ENCODE measurements around the gene SMC3.

The SMC3 gene

DNA sequence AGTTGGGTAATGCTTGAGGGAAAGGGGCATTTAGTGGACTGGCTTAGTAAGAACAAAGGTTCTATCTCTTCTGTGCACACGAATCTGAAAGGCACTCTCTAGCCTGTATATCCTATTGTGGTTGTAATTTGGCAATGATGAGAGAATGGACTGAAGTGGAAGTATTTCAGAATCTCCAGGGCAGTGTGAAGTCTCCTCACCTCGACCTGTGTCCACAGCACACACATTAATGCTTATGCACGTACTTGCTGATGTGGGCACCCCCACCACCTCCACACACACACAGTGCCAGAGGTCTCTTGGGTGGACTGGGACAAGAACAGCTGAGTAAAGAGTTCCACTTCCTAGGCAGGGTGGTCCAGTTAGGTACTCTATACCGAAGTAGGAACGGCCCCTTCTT is 6.9 kb downstream of the SMC3 start:
- Histone ChIP-seq H3K9me3 (ENCODE audit: insufficient read depth, low read length) (no peaks in the 10 kb centered on the region), H3K36me3 (ENCODE audit: low read length) (peaks cover 78% of the 10 kb centered on the region), H3K4me2 (ENCODE audit: low read depth, low read length, poor library complexity, severe bottlenecking) (no peak overlapping the region), H3K4me3 (ENCODE audit: insufficient read depth, low read length, poor library complexity, severe bottlenecking) (no peak overlapping the region), H3K27ac (ENCODE audit: low read depth, low read length) (no peak overlapping the region), H3K9ac (ENCODE audit: low read length) (no peak overlapping the region), H4K20me1 (ENCODE audit: low read depth, low read length) (peaks cover 37% of the 10 kb centered on the region), H3K9me2 (replicated peaks; ENCODE audit: insufficient read depth, low read length) (no peaks in the 10 kb centered on the region), H3K27me3 (ENCODE audit: low read length) (no peaks in the 10 kb centered on the region), H3K79me2 (ENCODE audit: insufficient read depth, low read length) (peaks cover 78% of the 10 kb centered on the region), H3F3A (ENCODE audit: insufficient read depth) (no peaks in the 10 kb centered on the region; the same call in 1 of the 2 replicates), H2AFZ (ENCODE audit: low read depth, low read length, severe bottlenecking) (no peak overlapping the region)
- TF ChIP-seq EZH2phosphoT487 (conservative IDR thresholded peaks at IDR 0.05; ENCODE audit: low read length): no peak
- TF ChIP-seq, protein P1, sequence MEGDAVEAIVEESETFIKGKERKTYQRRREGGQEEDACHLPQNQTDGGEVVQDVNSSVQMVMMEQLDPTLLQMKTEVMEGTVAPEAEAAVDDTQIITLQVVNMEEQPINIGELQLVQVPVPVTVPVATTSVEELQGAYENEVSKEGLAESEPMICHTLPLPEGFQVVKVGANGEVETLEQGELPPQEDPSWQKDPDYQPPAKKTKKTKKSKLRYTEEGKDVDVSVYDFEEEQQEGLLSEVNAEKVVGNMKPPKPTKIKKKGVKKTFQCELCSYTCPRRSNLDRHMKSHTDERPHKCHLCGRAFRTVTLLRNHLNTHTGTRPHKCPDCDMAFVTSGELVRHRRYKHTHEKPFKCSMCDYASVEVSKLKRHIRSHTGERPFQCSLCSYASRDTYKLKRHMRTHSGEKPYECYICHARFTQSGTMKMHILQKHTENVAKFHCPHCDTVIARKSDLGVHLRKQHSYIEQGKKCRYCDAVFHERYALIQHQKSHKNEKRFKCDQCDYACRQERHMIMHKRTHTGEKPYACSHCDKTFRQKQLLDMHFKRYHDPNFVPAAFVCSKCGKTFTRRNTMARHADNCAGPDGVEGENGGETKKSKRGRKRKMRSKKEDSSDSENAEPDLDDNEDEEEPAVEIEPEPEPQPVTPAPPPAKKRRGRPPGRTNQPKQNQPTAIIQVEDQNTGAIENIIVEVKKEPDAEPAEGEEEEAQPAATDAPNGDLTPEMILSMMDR (IDR thresholded peaks at IDR 0.05; ENCODE audit: insufficient read depth, low read length, poor library complexity, severe bottlenecking): no peak

DNA sequence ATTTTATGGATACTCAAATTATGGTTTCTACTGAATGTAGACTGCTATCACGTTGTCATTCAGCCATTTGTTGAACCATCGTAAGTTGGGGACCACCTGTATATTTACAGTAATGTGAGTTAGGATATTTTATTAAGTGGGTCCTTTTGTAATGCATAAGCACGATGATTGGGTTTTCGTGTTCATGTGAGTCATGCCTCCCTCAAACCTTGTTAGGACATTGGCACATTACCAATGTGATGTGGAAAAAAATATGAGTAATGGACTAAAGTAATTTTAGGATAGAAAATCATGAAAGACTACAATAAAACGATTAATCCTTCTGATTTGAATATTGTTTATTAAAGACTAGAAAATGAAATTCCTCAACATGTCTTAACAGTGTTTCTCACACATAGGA is 8.7 kb downstream of the SMC3 start:
- H3K9me2 ChIP-seq (replicated peaks; ENCODE audit: insufficient read depth, low read length): no peaks in the 10 kb centered on the region
- H3K27ac ChIP-seq (ENCODE audit: low read depth, low read length): no peak overlapping the region
- H3K4me3 ChIP-seq (ENCODE audit: insufficient read depth, low read length, poor library complexity, severe bottlenecking): no peak overlapping the region
- H4K20me1 ChIP-seq (ENCODE audit: low read depth, low read length): peaks cover 22% of the 10 kb centered on the region
- no peak overlapping the region for H3K9ac ChIP-seq (ENCODE audit: low read length)
- no peak overlapping the region for H2AFZ ChIP-seq (ENCODE audit: low read depth, low read length, severe bottlenecking)
- H3K27me3 ChIP-seq (ENCODE audit: low read length): no peaks in the 10 kb centered on the region
- no peak overlapping the region for H3K4me2 ChIP-seq (ENCODE audit: low read depth, low read length, poor library complexity, severe bottlenecking)
- no peaks in the 10 kb centered on the region for H3K9me3 ChIP-seq (ENCODE audit: insufficient read depth, low read length)
- H3F3A ChIP-seq (ENCODE audit: insufficient read depth): no peaks in the 10 kb centered on the region; the same call in 1 of the 2 replicates
- peaks cover 63% of the 10 kb centered on the region for H3K79me2 ChIP-seq (ENCODE audit: insufficient read depth, low read length)
- H3K36me3 ChIP-seq (ENCODE audit: low read length): peaks cover 79% of the 10 kb centered on the region
- TF ChIP-seq EZH2phosphoT487 (conservative IDR thresholded peaks at IDR 0.05; ENCODE audit: low read length): no peak
- TF ChIP-seq, protein P1 (IDR thresholded peaks at IDR 0.05; ENCODE audit: insufficient read depth, low read length, poor library complexity, severe bottlenecking): no peak

DNA sequence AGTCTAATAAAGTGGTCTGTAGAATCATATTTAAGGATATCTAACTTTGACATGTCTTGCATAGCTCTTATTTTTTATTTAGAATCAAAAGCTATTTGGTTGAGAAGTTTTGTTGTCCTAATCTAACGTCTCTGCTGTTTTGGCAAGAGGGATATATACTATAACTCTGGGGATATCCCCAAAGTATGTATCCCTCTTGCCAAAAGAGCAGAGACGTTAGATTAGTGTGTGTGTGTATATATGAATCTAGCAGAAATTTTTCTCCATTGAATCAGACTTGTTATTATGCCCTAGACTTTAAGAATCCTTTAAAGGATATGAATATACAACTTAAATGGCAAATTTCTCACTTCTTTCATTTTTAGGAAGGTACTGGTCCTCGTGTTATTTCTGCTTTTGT is 9.6 kb downstream of the SMC3 start:
- H2AFZ ChIP-seq (ENCODE audit: low read depth, low read length, severe bottlenecking): no peak overlapping the region
- H3K27ac ChIP-seq (ENCODE audit: low read depth, low read length): no peak overlapping the region
- H3K27me3 ChIP-seq (ENCODE audit: low read length): no peaks in the 10 kb centered on the region
- no peak overlapping the region for H3K4me2 ChIP-seq (ENCODE audit: low read depth, low read length, poor library complexity, severe bottlenecking)
- peaks cover 84% of the 10 kb centered on the region for H3K36me3 ChIP-seq (ENCODE audit: low read length)
- H3K4me3 ChIP-seq (ENCODE audit: insufficient read depth, low read length, poor library complexity, severe bottlenecking): no peak overlapping the region
- no peak overlapping the region for H3K9ac ChIP-seq (ENCODE audit: low read length)
- no peaks in the 10 kb centered on the region for H3K9me3 ChIP-seq (ENCODE audit: insufficient read depth, low read length)
- peaks cover 55% of the 10 kb centered on the region for H3K79me2 ChIP-seq (ENCODE audit: insufficient read depth, low read length)
- H3K9me2 ChIP-seq (replicated peaks; ENCODE audit: insufficient read depth, low read length): no peaks in the 10 kb centered on the region
- H4K20me1 ChIP-seq (ENCODE audit: low read depth, low read length): peaks cover 16% of the 10 kb centered on the region
- TF ChIP-seq, protein P1 (IDR thresholded peaks at IDR 0.05; ENCODE audit: insufficient read depth, low read length, poor library complexity, severe bottlenecking): no peak
- no peak for TF ChIP-seq EZH2phosphoT487 (conservative IDR thresholded peaks at IDR 0.05; ENCODE audit: low read length)
- H3F3A ChIP-seq (ENCODE audit: insufficient read depth): no peaks in the 10 kb centered on the region; the same call in 1 of the 2 replicates

Data from SU-DHL-6 (cell line).